Heart right ventricle (tissue), 16 donors: ENCODE results near the gene CHST1. TPM values are rescaled to one million over a fixed set of nuclear protein-coding genes. Genes with fewer than 3 reads are reported as not detected.

Experiments
- ATAC-seq, 8 donors: fragments of 200-7000 bp; cut with Tn5 transposase; one replicate each; pipeline ENCODE4 v1.9.1; 2020; ENCODE audit warnings: mild to moderate bottlenecking in 8 of 8, moderate library complexity in 8 of 8, moderate number of reproducible peaks in 1 of 8
- DNase-seq, 2 donors: peaks; one replicate each; pipeline ENCODE4 v3.0.0-alpha.2; 2020
- H3K27ac ChIP-seq, 10 donors: fragments of 200-600 bp; sonication (generic) in 2 of 10; one replicate each; pipeline versions ENCODE4 v1.5.0 to v1.8.0; 2020 to 2022; ENCODE audit warnings: mild to moderate bottlenecking in 3 of 10
- H3K27me3 ChIP-seq, 7 donors: fragments of 200-600 bp; one replicate each; pipeline ENCODE4 v1.8.0; 2021 to 2022; ENCODE audit warnings: mild to moderate bottlenecking in 2 of 7
- H3K36me3 ChIP-seq, 9 donors: fragments of 200-600 bp; sonication (generic) in 1 of 9; one replicate each; pipeline versions ENCODE4 v1.5.0 to v1.8.0; 2020 to 2022; ENCODE audit warnings: mild to moderate bottlenecking in 2 of 9
- H3K4me1 ChIP-seq, 9 donors: fragments of 200-600 bp; sonication (generic) in 1 of 9; one replicate each; pipeline versions ENCODE4 v1.5.0 to v1.8.0; 2020 to 2022; ENCODE audit warnings: mild to moderate bottlenecking in 4 of 9
- H3K4me3 ChIP-seq, 10 donors: fragments of 200-600 bp; sonication (generic) in 2 of 10; one replicate each; pipeline versions ENCODE4 v1.5.0 to v1.8.0; 2020 to 2022; ENCODE audit warnings: mild to moderate bottlenecking in 7 of 10, moderate library complexity in 2 of 10
- H3K9me3 ChIP-seq, 11 donors: fragments of 200-600 bp in 10 of 11; sonication (generic) in 2 of 11; one replicate each; pipeline versions ENCODE4 v1.5.0 to v1.8.0; 2013 to 2022; ENCODE audit warnings: mild to moderate bottlenecking in 2 of 11, control low read depth in 1 of 11, moderate library complexity in 1 of 11
- WGBS, 2 donors: extraction: QIAGEN DNeasy Blood & Tissue Kit; methylation state at CpG; one replicate each; pipeline ENCODE4 v1.1.7; 2013; ENCODE audit warnings: inconsistent platforms in 1 of 2; 5-methylcytosine and 5-hydroxymethylcytosine counted together
- intact Hi-C, 10 donors: fragments of 100-400 bp; cut with DNase I; formaldehyde crosslinking; loops; one replicate each; pipeline versions ENCODE4 v1.11.1 to v1.14.2; 2022
- long read RNA-seq, 3 donors: library from polyadenylated mRNA; unstranded; transcript quantifications; one replicate each; pipeline ENCODE4 v2.0.0, GENCODE V29; 2020 to 2021
- polyA plus RNA-seq, 2 donors: library from polyadenylated mRNA; stranded (reverse); fragments of 200-250 nt; gene quantifications; one replicate each; pipeline ENCODE4 v1.2.3, GENCODE V29; 2013
- total RNA-seq, 10 donors: library from RNA; stranded (reverse); fragmentation: NEBNext Ultra II Directional in 3 of 10; extraction: Animal tissue kit (Norgen Biotek cat#: 25700) in 3 of 10; gene quantifications; one replicate each; pipeline versions ENCODE4 v1.2.1 to v1.2.4, GENCODE V29; 2021 to 2023
- TF ChIP-seq, protein P1 (sequence below), 9 donors: fragments of 200-600 bp; sonication (generic) in 2 of 9; IDR thresholded peaks; one replicate each; pipeline versions ENCODE4 v1.5.0 to v1.8.0; 2021 to 2022; ENCODE audit warnings: antibody characterized with exemption in 9 of 9, mild to moderate bottlenecking in 5 of 9, moderate library complexity in 1 of 9
- donor health status: Arrhythmogenic right ventricular cardiomyopathy.
- donor health status: ischemic (EF 13 %, LVEDD 7.1; RV severe dilation, severe dysfunction).
- donor health status: healthy with polysubstance abuse.
- donor health status: DM: no; HTN: yes; CAD: no.
- donor health status: DM: no; HTN: no; CAD: no.
- donor health status: ischemic (EF 25% LVEDD 6.9; RV normal size, moderate dysfunction).
- donor health status: ischemic (EF 25% LVEDD 5.7; RV mildly dilated, moderate dysfunction).
- donor health status: healthy.
- donor health status: DM: yes; HTN: yes; CAD: no.
- donor health status: Ischemic cardiomyopathy.
- donor health status: ischemic (EF 35%, LVEDD 5.7; RV mildly dilated, moderate dysfunction).
- donor health status: nonischemic (EF 11% LVEDD 7.7; RV severe dilation, severe dysfunction).
- donor health status: DM: yes; HTN: yes; CAD: no.
- donor health status: PGD.
- donor health status: ischemic (EF 29% LVEDD 5.4; RV normal size, mild dysfunction).
- donor health status: nonischemic (EF 23%, LVEDD 6.1; RV moderate dilation, normal function).

The CHST1 gene, protein sequence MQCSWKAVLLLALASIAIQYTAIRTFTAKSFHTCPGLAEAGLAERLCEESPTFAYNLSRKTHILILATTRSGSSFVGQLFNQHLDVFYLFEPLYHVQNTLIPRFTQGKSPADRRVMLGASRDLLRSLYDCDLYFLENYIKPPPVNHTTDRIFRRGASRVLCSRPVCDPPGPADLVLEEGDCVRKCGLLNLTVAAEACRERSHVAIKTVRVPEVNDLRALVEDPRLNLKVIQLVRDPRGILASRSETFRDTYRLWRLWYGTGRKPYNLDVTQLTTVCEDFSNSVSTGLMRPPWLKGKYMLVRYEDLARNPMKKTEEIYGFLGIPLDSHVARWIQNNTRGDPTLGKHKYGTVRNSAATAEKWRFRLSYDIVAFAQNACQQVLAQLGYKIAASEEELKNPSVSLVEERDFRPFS
- total RNA-seq (1 to 10 TPM in 9 of 10 donors, under 1 TPM in 1; 0.53 to 7.7 (median 1.5) TPM), polyA plus RNA-seq (1 to 10 TPM; 2.5 to 5.2 TPM)
- long read RNA-seq, donor 1, transcript CHST1-201 (4 exons, 2,718 nt): major isoform, 7 of 14 reads
- long read RNA-seq, donor 1, partial matches to known transcripts: 0 of 14 reads
- long read RNA-seq, donor 1, other reads (novel, unspliced or antisense): 7 of 14 reads
- long read RNA-seq, donor 2, partial matches to known transcripts: 0 of 6 reads
- long read RNA-seq, donor 2, other reads (novel, unspliced or antisense): 3 of 6 reads
- long read RNA-seq, donor 3, partial matches to known transcripts: 0 of 2 reads
- long read RNA-seq, donor 3, other reads (novel, unspliced or antisense): 2 of 2 reads

DNA sequence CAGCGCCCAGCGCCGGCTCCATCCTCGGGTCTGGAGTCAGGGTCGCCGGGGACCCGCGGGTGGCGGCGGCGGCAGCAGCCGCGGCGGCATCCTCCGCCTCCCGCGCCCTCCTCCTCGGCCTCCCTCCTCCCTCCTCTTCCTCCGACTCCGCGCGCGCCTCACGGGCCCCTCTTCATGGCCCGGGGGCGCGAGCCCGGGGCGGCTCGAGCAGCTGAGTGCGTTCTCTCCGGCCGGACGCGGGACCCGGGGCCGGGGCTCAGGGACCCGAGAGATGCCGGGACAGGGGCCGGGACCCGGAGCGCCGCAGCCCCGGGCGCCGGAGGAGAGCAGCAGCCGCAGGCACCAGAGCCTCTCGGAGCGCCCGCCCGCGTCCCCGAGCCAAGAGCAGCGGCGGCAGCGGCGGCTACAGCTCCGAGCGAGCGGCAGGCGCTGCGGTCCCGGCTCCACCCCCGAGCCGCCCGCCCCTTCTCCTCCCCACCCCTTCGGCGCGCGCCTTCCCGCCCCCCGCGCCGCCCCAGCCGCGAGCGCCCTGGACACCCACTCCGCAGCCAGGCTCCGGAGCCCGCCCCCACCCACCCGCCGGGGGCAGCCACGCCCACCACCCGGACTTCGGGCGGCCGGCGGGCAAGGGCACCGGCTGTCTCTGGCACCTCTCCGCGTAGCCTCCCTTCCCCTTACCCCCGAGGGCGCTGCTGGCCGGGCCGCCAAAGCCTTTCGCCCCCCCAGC is at the start of gene CHST1:
Gene CHST1, minus strand, starts transcription at position 417 of the 727 bp plus-strand sequence. CDS start 14,699 bp downstream, outside the sequence.
- TF ChIP-seq, protein P1, sequence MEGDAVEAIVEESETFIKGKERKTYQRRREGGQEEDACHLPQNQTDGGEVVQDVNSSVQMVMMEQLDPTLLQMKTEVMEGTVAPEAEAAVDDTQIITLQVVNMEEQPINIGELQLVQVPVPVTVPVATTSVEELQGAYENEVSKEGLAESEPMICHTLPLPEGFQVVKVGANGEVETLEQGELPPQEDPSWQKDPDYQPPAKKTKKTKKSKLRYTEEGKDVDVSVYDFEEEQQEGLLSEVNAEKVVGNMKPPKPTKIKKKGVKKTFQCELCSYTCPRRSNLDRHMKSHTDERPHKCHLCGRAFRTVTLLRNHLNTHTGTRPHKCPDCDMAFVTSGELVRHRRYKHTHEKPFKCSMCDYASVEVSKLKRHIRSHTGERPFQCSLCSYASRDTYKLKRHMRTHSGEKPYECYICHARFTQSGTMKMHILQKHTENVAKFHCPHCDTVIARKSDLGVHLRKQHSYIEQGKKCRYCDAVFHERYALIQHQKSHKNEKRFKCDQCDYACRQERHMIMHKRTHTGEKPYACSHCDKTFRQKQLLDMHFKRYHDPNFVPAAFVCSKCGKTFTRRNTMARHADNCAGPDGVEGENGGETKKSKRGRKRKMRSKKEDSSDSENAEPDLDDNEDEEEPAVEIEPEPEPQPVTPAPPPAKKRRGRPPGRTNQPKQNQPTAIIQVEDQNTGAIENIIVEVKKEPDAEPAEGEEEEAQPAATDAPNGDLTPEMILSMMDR (IDR thresholded peaks at IDR 0.05): no peak
- peaks cover 3 to 48% (median 36%) of the 10 kb centered on the region in 9 donors for H3K4me1 ChIP-seq
- peaks cover 0 to 72% (median 11%) of the 10 kb centered on the region in 7 donors for H3K27me3 ChIP-seq
- intact Hi-C loops: loop anchor here in 3 of 10 donors (5.0 to 10.0 kb wide), 3 partner anchors 82 to 291 kb away; no protein-coding TSS in a partner anchor
- peak within 1 kb of the TSS in 8 of 10 donors; percentile 22 to 82 (median 60) for H3K27ac ChIP-seq
- peak within 1 kb of the TSS; percentile 66 to 94 (median 72) for H3K4me3 ChIP-seq
- no peaks in the 10 kb centered on the region for H3K9me3 ChIP-seq
- 0 to 1% methylated on average over 44 to 96 of the region's 96 CpGs for WGBS, 2 donors
- ATAC-seq (peak; percentile 64 to 88 (median 70)), DNase-seq (peak; percentile 42 to 80)
- H3K36me3 ChIP-seq: no peaks in the 10 kb centered on the region

DNA sequence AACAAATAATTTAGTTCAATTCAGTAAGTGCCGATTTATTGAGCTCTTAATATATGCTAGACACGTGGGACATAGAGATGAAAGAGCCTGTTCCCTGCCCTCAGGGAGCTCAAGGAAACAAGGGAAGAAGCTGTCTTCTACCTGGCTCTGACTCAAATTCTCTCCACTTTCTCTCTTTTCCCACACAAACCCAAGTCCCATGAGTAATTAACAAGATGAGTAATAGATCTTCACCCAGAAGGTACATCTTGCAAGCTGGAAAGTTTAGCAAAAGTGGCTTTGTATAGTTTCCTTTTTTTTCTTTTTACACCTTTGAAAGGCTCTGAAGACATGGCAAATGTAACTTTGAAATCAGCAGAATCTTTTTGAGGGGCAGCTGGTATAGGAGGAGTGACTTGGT is 48.2 kb upstream of the CHST1 start:
- Histone ChIP-seq H3K4me3 (no peak overlapping the region), H3K27me3 (peaks cover 0 to 20% (median 3%) of the 10 kb centered on the region in 7 donors), H3K36me3 (no peaks in the 10 kb centered on the region), H3K27ac (no peak overlapping the region), H3K4me1 (no peaks in the 10 kb centered on the region), H3K9me3 (no peaks in the 10 kb centered on the region)
- DNase-seq: no peak
- no peak for ATAC-seq
- TF ChIP-seq, protein P1 (IDR thresholded peaks at IDR 0.05): no peak
- WGBS, 2 donors: 91 to 95% methylated on average over 2 of the region's 2 CpGs
- intact Hi-C loops: no loop called here

DNA sequence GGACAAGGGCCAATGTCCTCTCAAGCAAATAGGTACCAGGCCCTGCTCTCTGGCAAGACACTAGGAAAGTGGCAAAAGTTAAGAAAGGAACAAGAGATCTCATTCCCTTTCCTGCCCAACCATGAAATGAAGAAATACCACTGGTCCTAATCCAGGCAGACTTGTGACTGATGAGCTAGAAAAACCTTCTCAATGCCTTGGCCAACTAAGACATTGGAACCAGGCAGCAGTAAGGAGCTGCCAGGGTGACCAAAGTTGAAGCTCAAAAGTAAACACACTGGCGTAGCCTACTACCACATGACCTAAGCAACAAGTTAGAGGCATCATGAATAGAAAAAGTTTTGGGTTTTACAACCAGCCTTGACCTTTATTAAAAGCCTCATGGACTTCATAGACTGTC is 45.1 kb upstream of the CHST1 start:
- DNase-seq (no peak), ATAC-seq (no peak)
- H3K27me3 ChIP-seq: peaks cover 0 to 34% (median 10%) of the 10 kb centered on the region in 7 donors
- TF ChIP-seq, protein P1 (IDR thresholded peaks at IDR 0.05): no peak
- H3K36me3 ChIP-seq: no peaks in the 10 kb centered on the region
- no peak overlapping the region for H3K4me3 ChIP-seq
- H3K27ac ChIP-seq: no peak overlapping the region
- intact Hi-C loops: no loop called here
- H3K9me3 ChIP-seq: no peaks in the 10 kb centered on the region
- 85 to 95% methylated on average over 1 of the region's 1 CpG for WGBS, 2 donors
- no peaks in the 10 kb centered on the region for H3K4me1 ChIP-seq
